WERI-Rb-1 (cell line): ENCODE results near the gene MEPE.

Experiments used
- DNase-seq: peaks from one replicate; pipeline ENCODE4 v3.0.0-alpha.2; 2020
- H3K27ac ChIP-seq: fragments of 250-450 bp; sonication (Bioruptor Pico); 2 replicates; pipeline ENCODE4 v1.5.1; 2020; ENCODE audit warnings: mild to moderate bottlenecking, moderate library complexity
- H3K27me3 ChIP-seq: fragments of 250-450 bp; sonication (Bioruptor Pico); 2 replicates; pipeline ENCODE4 v1.5.1; 2021; ENCODE audit warnings: mild to moderate bottlenecking, low read depth, moderate library complexity; ENCODE audit not compliant: insufficient read depth, severe bottlenecking
- H3K36me3 ChIP-seq: fragments of 250-450 bp; sonication (Bioruptor Pico); 2 replicates; pipeline ENCODE4 v1.5.1; 2020; ENCODE audit warnings: mild to moderate bottlenecking, moderate library complexity
- H3K4me3 ChIP-seq: 2 replicates; pipeline ENCODE4 v1.5.1; 2011; ENCODE audit warnings: low read depth, mild to moderate bottlenecking, control low read depth, low read length
- H3K9me3 ChIP-seq: fragments of 250-450 bp; sonication (Bioruptor Pico); 2 replicates; pipeline ENCODE4 v1.5.1; 2021; ENCODE audit warnings: mild to moderate bottlenecking, moderate library complexity; ENCODE audit not compliant: severe bottlenecking
- TF ChIP-seq, protein P1 (sequence below): IDR thresholded peaks from 2 replicates; pipeline ENCODE4 v1.5.1; 2011; ENCODE audit warnings: low read depth, mild to moderate bottlenecking, control low read depth, inconsistent platforms, low read length

MEPE gene

DNA sequence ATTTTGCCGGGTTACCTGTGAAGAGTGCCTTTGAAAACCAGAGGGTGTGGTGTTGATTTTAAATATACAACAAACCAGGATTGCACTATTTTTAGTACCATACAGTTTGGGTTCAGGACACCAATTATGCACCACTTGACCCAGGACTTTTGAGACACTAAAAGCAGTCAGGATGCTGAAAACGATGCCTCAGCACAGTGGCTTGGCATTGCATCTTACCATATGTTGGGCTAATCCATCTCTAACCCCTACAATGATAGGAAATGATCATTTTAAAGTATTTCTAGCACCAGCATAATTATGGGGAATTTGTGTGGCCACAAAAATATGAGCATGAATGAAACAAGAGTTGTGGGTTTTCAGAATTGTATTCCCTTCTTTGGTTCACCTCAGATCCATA is 29.3 kb upstream of the MEPE start:
- no peak overlapping the region for H3K27ac ChIP-seq
- TF ChIP-seq, protein P1, sequence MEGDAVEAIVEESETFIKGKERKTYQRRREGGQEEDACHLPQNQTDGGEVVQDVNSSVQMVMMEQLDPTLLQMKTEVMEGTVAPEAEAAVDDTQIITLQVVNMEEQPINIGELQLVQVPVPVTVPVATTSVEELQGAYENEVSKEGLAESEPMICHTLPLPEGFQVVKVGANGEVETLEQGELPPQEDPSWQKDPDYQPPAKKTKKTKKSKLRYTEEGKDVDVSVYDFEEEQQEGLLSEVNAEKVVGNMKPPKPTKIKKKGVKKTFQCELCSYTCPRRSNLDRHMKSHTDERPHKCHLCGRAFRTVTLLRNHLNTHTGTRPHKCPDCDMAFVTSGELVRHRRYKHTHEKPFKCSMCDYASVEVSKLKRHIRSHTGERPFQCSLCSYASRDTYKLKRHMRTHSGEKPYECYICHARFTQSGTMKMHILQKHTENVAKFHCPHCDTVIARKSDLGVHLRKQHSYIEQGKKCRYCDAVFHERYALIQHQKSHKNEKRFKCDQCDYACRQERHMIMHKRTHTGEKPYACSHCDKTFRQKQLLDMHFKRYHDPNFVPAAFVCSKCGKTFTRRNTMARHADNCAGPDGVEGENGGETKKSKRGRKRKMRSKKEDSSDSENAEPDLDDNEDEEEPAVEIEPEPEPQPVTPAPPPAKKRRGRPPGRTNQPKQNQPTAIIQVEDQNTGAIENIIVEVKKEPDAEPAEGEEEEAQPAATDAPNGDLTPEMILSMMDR = no peak
- no peaks in the 10 kb centered on the region for H3K9me3 ChIP-seq
- no peaks in the 10 kb centered on the region for H3K27me3 ChIP-seq
- no peak overlapping the region for H3K4me3 ChIP-seq
- no peaks in the 10 kb centered on the region for H3K36me3 ChIP-seq
- DNase-seq = no peak

DNA sequence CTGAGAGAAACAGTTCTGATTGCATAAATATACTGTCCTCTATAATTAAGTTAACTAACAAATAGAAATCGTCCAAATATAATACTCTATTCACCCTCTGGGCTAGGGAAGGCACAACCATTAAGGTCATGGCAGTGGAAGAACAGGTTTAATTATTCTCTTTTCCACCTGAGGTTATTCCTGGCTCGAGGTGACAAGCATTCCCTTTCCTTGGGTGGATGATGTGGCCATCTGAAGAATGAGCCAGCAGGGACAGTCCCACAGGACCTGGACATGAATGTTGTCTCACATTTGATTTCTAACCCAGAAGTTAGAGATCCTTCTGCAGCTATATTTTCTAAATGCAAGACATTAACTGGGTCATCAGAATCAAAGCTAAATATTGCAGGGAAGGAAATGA is 27.9 kb upstream of the MEPE start:
- DNase-seq = no peak
- Histone ChIP-seq H3K27me3 (no peaks in the 10 kb centered on the region), H3K27ac (no peak overlapping the region), H3K36me3 (no peaks in the 10 kb centered on the region), H3K9me3 (no peaks in the 10 kb centered on the region), H3K4me3 (no peak overlapping the region)
- TF ChIP-seq, protein P1 = no peak

GRCh38 chr4:87805971-87806370 is 26.8 kb upstream of the MEPE start:
- no peak overlapping the region for H3K4me3 ChIP-seq
- TF ChIP-seq, protein P1 = no peak
- no peak for DNase-seq
- H3K27ac ChIP-seq = no peak overlapping the region
- H3K9me3 ChIP-seq = no peaks in the 10 kb centered on the region
- H3K27me3 ChIP-seq = no peaks in the 10 kb centered on the region
- H3K36me3 ChIP-seq = no peaks in the 10 kb centered on the region

- TF ChIP-seq, protein P1 = no peak
- Histone ChIP-seq H3K27me3 (no peaks in the 10 kb centered on the region), H3K27ac (no peak overlapping the region), H3K9me3 (no peaks in the 10 kb centered on the region), H3K36me3 (no peaks in the 10 kb centered on the region), H3K4me3 (no peak overlapping the region)
- DNase-seq = no peak
Observed at GRCh38 chr4:87806520-87806919, 26.2 kb upstream of the MEPE start.

- TF ChIP-seq, protein P1 = no peak
- H3K27me3 ChIP-seq = no peaks in the 10 kb centered on the region
- H3K9me3 ChIP-seq = no peaks in the 10 kb centered on the region
- H3K27ac ChIP-seq = no peak overlapping the region
- H3K36me3 ChIP-seq = no peaks in the 10 kb centered on the region
- no peak overlapping the region for H3K4me3 ChIP-seq
- DNase-seq = no peak
Observed at GRCh38 chr4:87807402-87807801, 25.4 kb upstream of the MEPE start.

GRCh38 chr4:87811977-87812376 is 20.8 kb upstream of the MEPE start:
- Histone ChIP-seq H3K36me3 (no peaks in the 10 kb centered on the region), H3K27ac (no peak overlapping the region), H3K27me3 (no peaks in the 10 kb centered on the region), H3K4me3 (no peak overlapping the region), H3K9me3 (no peaks in the 10 kb centered on the region)
- no peak for DNase-seq
- TF ChIP-seq, protein P1 = no peak
